HG02973 (cell line): Measurements from ENCODE around the gene PILRB.
"Not testable (repeated sequence)": the region's sequence is repeated elsewhere in the genome, so short reads cannot be mapped to it uniquely, and the experiment has no call there.

Source experiments
- ATAC-seq: cut with Tn5 transposase; IDR thresholded peaks from one replicate; pipeline ENCODE4 v1.9.1; 2021; ENCODE audit warnings: moderate library complexity; ENCODE audit not compliant: unreplicated experiment

PILRB gene

GRCh38 chr7:100373870-100374598 lies 16.1 kb downstream of the PILRB start:
- ATAC-seq = not testable (repeated sequence)

DNA sequence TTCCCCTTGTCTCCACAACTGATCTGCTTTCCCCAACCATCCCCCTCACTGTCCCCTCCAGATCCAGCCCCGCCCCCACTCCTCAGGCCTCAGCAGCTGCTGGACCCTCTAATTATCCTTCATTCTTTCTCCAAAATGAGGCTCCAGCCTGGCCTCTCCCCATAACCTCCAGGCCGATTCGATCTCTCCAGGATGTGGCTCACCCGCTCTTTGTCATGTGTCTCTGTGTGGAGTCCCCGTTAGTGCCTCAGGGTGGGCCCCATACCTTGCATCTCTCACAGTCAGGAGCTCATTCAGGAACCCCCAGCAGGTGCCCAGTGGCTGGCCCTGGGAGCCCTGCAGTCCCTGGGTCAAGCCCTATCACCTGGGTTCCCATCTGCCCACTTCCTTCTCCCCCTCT lies 16.7 kb downstream of the PILRB start:
- ATAC-seq = no peak

DNA sequence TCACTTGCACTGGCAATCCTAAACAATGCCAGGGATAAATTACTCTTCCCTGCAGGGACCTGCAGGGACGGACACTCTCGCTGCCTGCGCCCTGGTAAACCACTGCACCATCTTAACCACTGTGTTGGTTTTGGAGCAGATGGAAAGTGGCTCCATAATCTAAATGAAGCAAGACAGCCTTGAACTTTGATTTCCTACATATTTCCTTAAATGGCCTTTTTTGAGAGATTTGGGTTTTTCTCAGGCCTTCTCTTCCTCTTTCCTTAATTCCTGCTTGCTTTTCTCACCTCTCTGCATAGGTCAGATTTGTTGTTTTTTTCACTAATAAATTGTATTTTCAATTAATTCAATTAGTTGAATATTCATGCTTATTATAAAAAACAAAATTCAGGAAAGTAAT lies 18.1 kb downstream of the PILRB start:
- ATAC-seq = no peak

- no peak for ATAC-seq
These were observed 20.3 kb downstream of the PILRB start for GRCh38 chr7:100378114-100378755.

DNA sequence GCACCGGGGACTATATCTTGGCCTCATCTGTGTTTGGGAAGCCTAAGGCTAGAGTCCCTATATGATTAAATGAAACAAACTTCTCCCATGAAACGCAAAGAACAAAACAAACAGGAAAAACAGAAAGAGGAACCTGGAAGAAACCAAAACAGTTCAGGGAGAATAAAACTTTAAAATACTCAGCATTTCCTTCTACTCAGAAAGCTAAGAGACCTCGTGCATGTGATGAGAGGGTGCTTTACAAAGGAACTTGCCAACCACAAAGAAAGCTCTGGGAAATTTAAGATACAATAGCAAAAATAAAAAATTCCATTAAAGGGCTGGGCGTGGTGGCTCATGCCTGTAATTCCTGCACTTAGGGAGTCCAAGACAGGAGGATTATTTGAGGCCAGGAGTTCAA lies 22.3 kb downstream of the PILRB start:
- no peak for ATAC-seq

DNA sequence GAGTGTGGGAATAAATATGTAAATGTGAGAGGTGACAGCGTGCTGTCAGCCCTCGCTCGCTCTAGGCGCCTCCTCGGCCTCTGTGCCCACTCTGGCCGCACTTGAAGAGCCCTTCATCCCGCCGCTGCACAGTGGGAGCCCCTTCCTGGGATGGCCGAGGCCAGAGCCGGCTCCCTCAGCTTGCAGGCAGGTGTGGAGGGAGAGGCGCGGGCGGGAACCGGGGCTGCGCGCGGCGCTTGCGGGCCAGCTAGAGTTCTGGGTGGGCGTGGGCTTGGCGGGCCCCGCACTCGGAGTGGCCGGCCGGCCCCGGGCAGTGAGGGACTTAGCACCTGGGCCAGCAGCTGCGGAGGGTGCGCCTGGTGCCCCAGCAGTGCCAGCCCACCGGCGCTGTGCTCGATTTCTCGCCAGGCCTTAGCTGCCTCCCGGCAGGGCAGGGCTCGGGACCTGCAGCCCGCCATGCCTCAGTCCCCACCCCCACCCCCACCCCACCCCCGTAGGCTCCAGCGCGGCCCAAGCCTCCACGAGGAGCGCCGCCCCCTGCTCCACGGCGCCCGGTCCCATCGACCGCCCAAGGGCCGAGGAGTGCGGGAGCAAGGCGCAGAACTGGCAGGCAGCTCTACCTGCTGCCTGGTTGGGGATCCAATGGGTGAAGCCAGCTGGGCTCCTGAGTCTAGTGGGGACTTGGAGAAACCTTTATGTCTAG lies 23.8 kb downstream of the PILRB start:
- not testable (repeated sequence) for ATAC-seq

- not testable (repeated sequence) for ATAC-seq
These were observed 24.4 kb downstream of the PILRB start for GRCh38 chr7:100382234-100382853.

- ATAC-seq = no peak
These were observed 26.8 kb downstream of the PILRB start for GRCh38 chr7:100384628-100385294.

GRCh38 chr7:100386940-100387339 lies 29.0 kb downstream of the PILRB start:
- ATAC-seq = no peak

GRCh38 chr7:100387695-100388094 lies 29.8 kb downstream of the PILRB start:
- ATAC-seq = no peak

GRCh38 chr7:100389437-100390088 lies 31.6 kb downstream of the PILRB start:
- ATAC-seq = no peak

DNA sequence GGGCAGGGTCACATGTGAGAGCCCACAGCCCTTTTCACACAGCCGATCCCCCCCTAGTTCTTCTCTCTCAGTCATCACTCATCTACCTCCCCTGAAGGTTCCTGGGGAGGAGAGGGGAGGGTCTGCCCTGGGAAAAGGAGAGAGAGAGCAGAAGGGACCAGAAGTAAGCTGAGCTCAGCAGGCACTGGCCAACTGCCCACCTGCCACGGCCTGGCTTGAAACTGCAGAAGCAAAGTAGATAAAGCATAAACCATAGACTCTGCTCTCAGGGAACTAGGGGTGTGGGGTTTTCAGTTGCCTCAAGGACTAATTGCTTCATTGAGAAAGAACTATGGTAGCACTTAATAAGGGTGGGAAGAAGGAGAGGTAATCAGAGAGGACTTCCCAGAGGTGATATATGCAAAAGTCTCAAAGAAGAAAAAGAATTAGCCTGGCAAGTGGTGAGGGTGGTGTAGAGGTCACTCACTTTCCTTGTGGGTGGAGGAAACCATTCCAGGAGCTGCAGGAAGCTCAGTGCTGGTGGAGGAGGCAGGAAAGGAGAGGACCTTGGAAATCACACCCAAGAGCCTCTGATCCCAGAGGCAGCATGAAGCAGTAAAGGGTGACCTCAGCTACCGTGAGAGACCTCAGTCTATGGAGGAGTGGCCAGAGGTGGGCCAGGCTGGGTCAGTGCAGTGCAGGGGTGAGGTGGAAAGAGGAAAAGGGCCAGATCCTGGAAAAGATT lies 32.5 kb downstream of the PILRB start:
- no peak for ATAC-seq

- no peak for ATAC-seq
These were observed 35.5 kb downstream of the PILRB start for GRCh38 chr7:100393233-100393905.

DNA sequence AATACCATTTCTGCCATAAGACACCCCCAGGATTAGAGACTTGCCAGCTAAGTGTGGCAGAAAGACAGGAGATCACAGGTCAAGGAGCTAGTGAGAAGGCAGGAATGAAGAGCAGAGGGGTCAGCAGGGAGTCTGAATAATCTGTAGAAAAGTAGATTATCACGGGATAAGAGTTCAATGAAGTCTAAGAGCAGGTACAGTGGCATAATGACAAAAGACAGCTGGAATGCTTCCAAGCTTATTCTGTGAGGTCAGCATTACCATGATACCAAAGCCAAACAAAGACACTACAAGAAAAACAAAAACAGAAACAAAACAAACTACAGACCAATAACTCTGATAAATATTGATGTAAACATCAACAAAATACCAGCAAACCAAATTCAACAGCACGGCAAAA lies 36.2 kb downstream of the PILRB start:
- ATAC-seq = no peak

- ATAC-seq = peak; percentile 85
These were observed 38.6 kb downstream of the PILRB start for GRCh38 chr7:100396421-100396982.

GRCh38 chr7:100397315-100398081 lies 39.6 kb downstream of the PILRB start:
- no peak for ATAC-seq

DNA sequence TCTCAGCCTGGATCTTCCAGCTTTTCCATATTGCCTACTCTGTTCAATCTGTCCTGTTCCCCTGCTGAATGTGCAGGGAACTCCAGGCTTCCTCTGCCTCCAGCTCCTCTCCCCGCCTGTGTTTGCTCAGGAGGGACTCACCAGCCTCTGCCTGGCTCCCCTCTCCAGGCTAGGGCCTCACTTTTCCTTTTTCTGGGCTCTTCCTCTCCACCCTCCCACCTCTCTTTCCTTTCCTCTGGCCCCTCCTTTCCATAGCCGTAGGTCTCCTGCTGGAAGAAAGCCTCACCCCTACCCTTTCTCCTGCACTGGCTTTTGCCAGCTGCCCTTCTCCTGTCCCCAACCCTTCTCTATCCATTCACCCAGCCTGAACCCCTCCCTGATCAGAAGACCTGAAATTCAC lies 40.3 kb downstream of the PILRB start:
- no peak for ATAC-seq

DNA sequence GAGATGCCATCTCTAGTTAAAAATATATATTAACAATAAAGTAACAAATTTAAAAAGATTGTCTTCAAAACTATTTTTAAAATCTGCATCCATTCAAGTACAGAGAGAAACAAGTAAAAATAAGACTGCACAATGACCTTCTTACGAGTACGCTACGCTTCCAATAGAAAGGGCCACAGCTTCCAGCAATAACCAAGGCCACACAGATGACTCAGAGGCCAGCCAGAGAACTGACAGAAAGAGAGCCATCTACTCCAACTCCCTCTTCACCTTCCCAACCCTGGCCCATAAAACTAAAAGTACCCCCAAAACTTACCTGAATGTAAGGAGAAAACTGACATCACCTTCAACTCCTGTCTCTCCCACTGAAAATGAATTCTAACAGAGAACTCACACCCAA lies 42.1 kb downstream of the PILRB start:
- ATAC-seq = no peak
